ENCODE data around the gene MOB1A.

- no peak for TF ChIP-seq USF2 (IDR thresholded peaks at IDR 0.05; ENCODE audit: low read length)
- no peak for TF ChIP-seq ATF2 (IDR thresholded peaks at IDR 0.05; ENCODE audit: low read length)
- TF ChIP-seq EZH2 (IDR thresholded peaks at IDR 0.05; ENCODE audit: low read depth, low read length, severe bottlenecking), result no peak
- TF ChIP-seq CTCF (IDR thresholded peaks at IDR 0.05; ENCODE audit: control extremely low read depth in 1 of 3, insufficient read depth in 1 of 3, low read depth in 1 of 3, low read length in 3 of 3), result no peak
These were observed 3.1 kb upstream of the MOB1A start for GRCh38 chr2:74181739-74182138.

All from H1 (cell line).